Amniotic epithelial cell (primary cell): ENCODE results near the gene FNDC1.

ENCODE experiments used
- DNase-seq: peaks from one replicate; pipeline ENCODE4 v3.0.0-alpha.2; 2010; ENCODE audit warnings: low read depth

FNDC1 gene

GRCh38 chr6:159309723-159310122, 140.5 kb downstream of the FNDC1 start:
- no peak for DNase-seq

GRCh38 chr6:159311618-159312017, 142.4 kb downstream of the FNDC1 start:
- DNase-seq, result no peak

- no peak for DNase-seq
Measured at GRCh38 chr6:159312206-159312605, 143.0 kb downstream of the FNDC1 start.

- DNase-seq, result no peak
Measured at GRCh38 chr6:159313018-159313417, 143.8 kb downstream of the FNDC1 start.

- no peak for DNase-seq
Measured at GRCh38 chr6:159315562-159315961, 146.4 kb downstream of the FNDC1 start.

- no peak for DNase-seq
Measured at GRCh38 chr6:159317430-159317829, 148.2 kb downstream of the FNDC1 start.

- DNase-seq, result no peak
Measured at GRCh38 chr6:159321267-159321666, 152.1 kb downstream of the FNDC1 start.
